WTC11 (cell line): ENCODE results near the gene DNAL4. TPM values are rescaled to one million over a fixed set of nuclear protein-coding genes. Genes with fewer than 3 reads are reported as not detected.
A peak's percentile ranks its signal among the peaks of the same experiment; 100 is the strongest.

ENCODE experiments used
- ATAC-seq: fragments of 200-7000 bp; cut with Tn5 transposase; 2 replicates; pipeline ENCODE4 v1.10.0; 2021; ENCODE audit warnings: mild to moderate bottlenecking, moderate library complexity
- CTCF ChIA-PET: fragments of 300-600 bp; sonication (Branson Sonifier 250); formaldehyde crosslinking; loops from one replicate; lab custom pipeline; 2021; ENCODE audit warnings: antibody characterized with exemption; lab: Charles Lee
- POLR2A ChIA-PET: fragments of 350-600 bp; sonication (Branson Sonifier 250); formaldehyde crosslinking; loops from one replicate; lab custom pipeline; 2021; ENCODE audit warnings: antibody characterized with exemption; lab: Charles Lee
- DNase-seq: peaks from one replicate; pipeline ENCODE4 v3.0.0; 2021; ENCODE audit warnings: low spot score
- H3K27ac Mint-ChIP-seq: 2 replicates; pipeline ENCODE4 v1.8.0; 2021; ENCODE audit warnings: mixed read lengths
- H3K27me3 Mint-ChIP-seq: 2 replicates; pipeline ENCODE4 v1.8.0; 2021; ENCODE audit warnings: low read depth, mild to moderate bottlenecking, moderate library complexity, mixed read lengths
- H3K36me3 Mint-ChIP-seq: 2 replicates; pipeline ENCODE4 v1.8.0; 2021; ENCODE audit warnings: mixed read lengths
- H3K4me1 Mint-ChIP-seq: 2 replicates; pipeline ENCODE4 v1.8.0; 2022; ENCODE audit warnings: mixed read lengths
- H3K4me3 Mint-ChIP-seq: 2 replicates; pipeline ENCODE4 v1.8.0; 2021; ENCODE audit warnings: mild to moderate bottlenecking, moderate library complexity, mixed read lengths
- H3K9me3 Mint-ChIP-seq: 2 replicates; pipeline ENCODE4 v1.8.0; 2021; ENCODE audit warnings: mixed read lengths
- FOXP1 ChIP-seq: sonication (generic); formaldehyde crosslinking; IDR thresholded peaks from 2 replicates; pipeline ENCODE4 v1.8.0; 2022; ENCODE audit warnings: missing genetic modification reagents, mild to moderate bottlenecking, moderate library complexity, borderline replicate concordance
- IRF2 ChIP-seq: sonication (generic); formaldehyde crosslinking; IDR thresholded peaks from 2 replicates; pipeline ENCODE4 v1.8.0; 2022; ENCODE audit warnings: low read depth, missing genetic modification reagents, borderline replicate concordance
- NFATC4 ChIP-seq: fragments of 250-450 bp; sonication (Bioruptor Pico); IDR thresholded peaks from 2 replicates; pipeline ENCODE4 v1.9.0; 2021; ENCODE audit warnings: mild to moderate bottlenecking
- RORB ChIP-seq: fragments of 250-450 bp; sonication (Bioruptor Pico); IDR thresholded peaks from 2 replicates; pipeline ENCODE4 v1.9.0; 2021; ENCODE audit warnings: mild to moderate bottlenecking
- SMAD3 ChIP-seq: sonication (generic); formaldehyde crosslinking; IDR thresholded peaks from 2 replicates; pipeline ENCODE4 v1.8.0; 2022; ENCODE audit warnings: missing genetic modification reagents, mild to moderate bottlenecking, borderline replicate concordance
- TCF7 ChIP-seq: sonication (generic); formaldehyde crosslinking; IDR thresholded peaks from 2 replicates; pipeline ENCODE4 v1.8.0; 2022; ENCODE audit warnings: mild to moderate bottlenecking, low read depth, missing genetic modification reagents, moderate library complexity
- TP53 ChIP-seq: sonication (generic); formaldehyde crosslinking; IDR thresholded peaks from 2 replicates; pipeline ENCODE4 v1.8.1; 2023; ENCODE audit warnings: mild to moderate bottlenecking, missing genetic modification reagents
- ZNF263 ChIP-seq: sonication (generic); formaldehyde crosslinking; IDR thresholded peaks from 2 replicates; pipeline ENCODE4 v1.8.1; 2022; ENCODE audit warnings: low read depth, mild to moderate bottlenecking, moderate library complexity, missing genetic modification reagents
- ZNF281 ChIP-seq: sonication (generic); formaldehyde crosslinking; IDR thresholded peaks from 2 replicates; pipeline ENCODE4 v1.8.0; 2023; ENCODE audit warnings: mild to moderate bottlenecking, missing genetic modification reagents
- ZNF532 ChIP-seq: fragments of 250-450 bp; sonication (Bioruptor Pico); IDR thresholded peaks from 2 replicates; pipeline ENCODE4 v1.9.0; 2021; ENCODE audit warnings: mild to moderate bottlenecking, borderline replicate concordance
- total RNA-seq: library from RNA; stranded (reverse); gene quantifications from 3 replicates; pipeline ENCODE4 v1.2.3, GENCODE V29; 2021
- TF ChIP-seq, protein P1 (sequence below): sonication (generic); formaldehyde crosslinking; IDR thresholded peaks from 2 replicates; pipeline ENCODE4 v1.8.0; 2023; ENCODE audit warnings: missing genetic modification reagents, mild to moderate bottlenecking, borderline replicate concordance
- TF ChIP-seq, protein P2 (sequence below): sonication (generic); formaldehyde crosslinking; IDR thresholded peaks from 2 replicates; pipeline ENCODE4 v1.8.1; 2022; ENCODE audit warnings: low read depth, missing genetic modification reagents, borderline replicate concordance

DNAL4 gene
- total RNA-seq, 1 experiment from 2014 or later, result 11.8 TPM

- TF ChIP-seq ZNF281 (CRISPR knock-in tag), result no peak
- no peak for TF ChIP-seq ZNF532
- TF ChIP-seq, protein P1, sequence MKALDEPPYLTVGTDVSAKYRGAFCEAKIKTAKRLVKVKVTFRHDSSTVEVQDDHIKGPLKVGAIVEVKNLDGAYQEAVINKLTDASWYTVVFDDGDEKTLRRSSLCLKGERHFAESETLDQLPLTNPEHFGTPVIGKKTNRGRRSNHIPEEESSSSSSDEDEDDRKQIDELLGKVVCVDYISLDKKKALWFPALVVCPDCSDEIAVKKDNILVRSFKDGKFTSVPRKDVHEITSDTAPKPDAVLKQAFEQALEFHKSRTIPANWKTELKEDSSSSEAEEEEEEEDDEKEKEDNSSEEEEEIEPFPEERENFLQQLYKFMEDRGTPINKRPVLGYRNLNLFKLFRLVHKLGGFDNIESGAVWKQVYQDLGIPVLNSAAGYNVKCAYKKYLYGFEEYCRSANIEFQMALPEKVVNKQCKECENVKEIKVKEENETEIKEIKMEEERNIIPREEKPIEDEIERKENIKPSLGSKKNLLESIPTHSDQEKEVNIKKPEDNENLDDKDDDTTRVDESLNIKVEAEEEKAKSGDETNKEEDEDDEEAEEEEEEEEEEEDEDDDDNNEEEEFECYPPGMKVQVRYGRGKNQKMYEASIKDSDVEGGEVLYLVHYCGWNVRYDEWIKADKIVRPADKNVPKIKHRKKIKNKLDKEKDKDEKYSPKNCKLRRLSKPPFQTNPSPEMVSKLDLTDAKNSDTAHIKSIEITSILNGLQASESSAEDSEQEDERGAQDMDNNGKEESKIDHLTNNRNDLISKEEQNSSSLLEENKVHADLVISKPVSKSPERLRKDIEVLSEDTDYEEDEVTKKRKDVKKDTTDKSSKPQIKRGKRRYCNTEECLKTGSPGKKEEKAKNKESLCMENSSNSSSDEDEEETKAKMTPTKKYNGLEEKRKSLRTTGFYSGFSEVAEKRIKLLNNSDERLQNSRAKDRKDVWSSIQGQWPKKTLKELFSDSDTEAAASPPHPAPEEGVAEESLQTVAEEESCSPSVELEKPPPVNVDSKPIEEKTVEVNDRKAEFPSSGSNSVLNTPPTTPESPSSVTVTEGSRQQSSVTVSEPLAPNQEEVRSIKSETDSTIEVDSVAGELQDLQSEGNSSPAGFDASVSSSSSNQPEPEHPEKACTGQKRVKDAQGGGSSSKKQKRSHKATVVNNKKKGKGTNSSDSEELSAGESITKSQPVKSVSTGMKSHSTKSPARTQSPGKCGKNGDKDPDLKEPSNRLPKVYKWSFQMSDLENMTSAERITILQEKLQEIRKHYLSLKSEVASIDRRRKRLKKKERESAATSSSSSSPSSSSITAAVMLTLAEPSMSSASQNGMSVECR (CRISPR knock-in tag), result no peak
- no peak for TF ChIP-seq RORB (CRISPR knock-in tag)
- TF ChIP-seq SMAD3, result no peak
- TF ChIP-seq TCF7 (CRISPR knock-in tag), result no peak
- TF ChIP-seq IRF2 (CRISPR knock-in tag), result no peak
- TF ChIP-seq, protein P2, sequence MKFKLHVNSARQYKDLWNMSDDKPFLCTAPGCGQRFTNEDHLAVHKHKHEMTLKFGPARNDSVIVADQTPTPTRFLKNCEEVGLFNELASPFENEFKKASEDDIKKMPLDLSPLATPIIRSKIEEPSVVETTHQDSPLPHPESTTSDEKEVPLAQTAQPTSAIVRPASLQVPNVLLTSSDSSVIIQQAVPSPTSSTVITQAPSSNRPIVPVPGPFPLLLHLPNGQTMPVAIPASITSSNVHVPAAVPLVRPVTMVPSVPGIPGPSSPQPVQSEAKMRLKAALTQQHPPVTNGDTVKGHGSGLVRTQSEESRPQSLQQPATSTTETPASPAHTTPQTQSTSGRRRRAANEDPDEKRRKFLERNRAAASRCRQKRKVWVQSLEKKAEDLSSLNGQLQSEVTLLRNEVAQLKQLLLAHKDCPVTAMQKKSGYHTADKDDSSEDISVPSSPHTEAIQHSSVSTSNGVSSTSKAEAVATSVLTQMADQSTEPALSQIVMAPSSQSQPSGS (CRISPR knock-in tag), result no peak
- TF ChIP-seq FOXP1, result no peak
- TF ChIP-seq NFATC4 (CRISPR knock-in tag), result no peak
Observed at GRCh38 chr22:38835888-38836301, 42.0 kb upstream of the DNAL4 start (continued).

- no peaks in the 10 kb centered on the region for H3K9me3 Mint-ChIP-seq
- no peak for ATAC-seq
- no peaks in the 10 kb centered on the region for H3K36me3 Mint-ChIP-seq
- no peak overlapping the region for H3K4me3 Mint-ChIP-seq
- peaks cover 22% of the 10 kb centered on the region for H3K4me1 Mint-ChIP-seq
- TF ChIP-seq ZNF263 (CRISPR knock-in tag) (0 out of 2 replicates have a peak, but pooled peaks have one; percentile 42), TP53 (no peak)
- TF ChIP-seq, all 79 proteins: peak for 1
- ChIA-PET POLR2A (no interaction called here), CTCF (interaction anchor here (1.6 to 6.7 kb wide), 3 partner anchors 9 to 66 kb away, joined by 3 to 50 read pairs (median 13); partner anchors contain the start of gene NPTXR)
- H3K27me3 Mint-ChIP-seq, result peaks cover 3% of the 10 kb centered on the region; the same call in 1 of the 2 replicates
- H3K27ac Mint-ChIP-seq, result no peak overlapping the region
- no peak for DNase-seq
Observed at GRCh38 chr22:38834991-38835390, 41.0 kb upstream of the DNAL4 start.
